ENCODE measurements around the gene MLXIP.

MLXIP gene

DNA sequence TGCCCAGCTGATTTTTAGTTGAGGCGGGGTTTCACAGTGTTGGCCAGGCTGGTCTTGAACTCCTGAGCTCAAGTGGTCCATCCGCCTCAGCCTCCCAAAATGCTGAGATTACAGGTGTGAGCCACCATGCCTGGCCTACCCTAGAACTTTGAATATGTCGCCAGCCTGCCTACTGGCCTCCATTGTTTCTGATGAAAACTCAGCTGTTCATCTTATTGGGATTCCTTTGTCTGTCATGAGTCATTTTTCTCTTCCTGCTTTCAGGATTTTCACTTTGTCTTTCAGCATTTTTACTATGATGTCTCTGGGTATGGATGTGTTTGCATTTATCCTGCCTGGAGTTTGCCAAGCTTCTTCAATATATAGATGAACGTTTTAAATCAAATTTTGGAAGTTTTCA is 116.8 kb downstream of the MLXIP start:
- TF ChIP-seq SIN3A (IDR thresholded peaks at IDR 0.05; ENCODE audit: borderline replicate concordance, insufficient read depth, low read length), result no peak
- TF ChIP-seq, protein P1, sequence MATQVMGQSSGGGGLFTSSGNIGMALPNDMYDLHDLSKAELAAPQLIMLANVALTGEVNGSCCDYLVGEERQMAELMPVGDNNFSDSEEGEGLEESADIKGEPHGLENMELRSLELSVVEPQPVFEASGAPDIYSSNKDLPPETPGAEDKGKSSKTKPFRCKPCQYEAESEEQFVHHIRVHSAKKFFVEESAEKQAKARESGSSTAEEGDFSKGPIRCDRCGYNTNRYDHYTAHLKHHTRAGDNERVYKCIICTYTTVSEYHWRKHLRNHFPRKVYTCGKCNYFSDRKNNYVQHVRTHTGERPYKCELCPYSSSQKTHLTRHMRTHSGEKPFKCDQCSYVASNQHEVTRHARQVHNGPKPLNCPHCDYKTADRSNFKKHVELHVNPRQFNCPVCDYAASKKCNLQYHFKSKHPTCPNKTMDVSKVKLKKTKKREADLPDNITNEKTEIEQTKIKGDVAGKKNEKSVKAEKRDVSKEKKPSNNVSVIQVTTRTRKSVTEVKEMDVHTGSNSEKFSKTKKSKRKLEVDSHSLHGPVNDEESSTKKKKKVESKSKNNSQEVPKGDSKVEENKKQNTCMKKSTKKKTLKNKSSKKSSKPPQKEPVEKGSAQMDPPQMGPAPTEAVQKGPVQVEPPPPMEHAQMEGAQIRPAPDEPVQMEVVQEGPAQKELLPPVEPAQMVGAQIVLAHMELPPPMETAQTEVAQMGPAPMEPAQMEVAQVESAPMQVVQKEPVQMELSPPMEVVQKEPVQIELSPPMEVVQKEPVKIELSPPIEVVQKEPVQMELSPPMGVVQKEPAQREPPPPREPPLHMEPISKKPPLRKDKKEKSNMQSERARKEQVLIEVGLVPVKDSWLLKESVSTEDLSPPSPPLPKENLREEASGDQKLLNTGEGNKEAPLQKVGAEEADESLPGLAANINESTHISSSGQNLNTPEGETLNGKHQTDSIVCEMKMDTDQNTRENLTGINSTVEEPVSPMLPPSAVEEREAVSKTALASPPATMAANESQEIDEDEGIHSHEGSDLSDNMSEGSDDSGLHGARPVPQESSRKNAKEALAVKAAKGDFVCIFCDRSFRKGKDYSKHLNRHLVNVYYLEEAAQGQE (IDR thresholded peaks at IDR 0.05; ENCODE audit: insufficient read depth in 1 of 2, low read depth in 2 of 2, low read length in 2 of 2), result no peak
- TF ChIP-seq TAF1 (IDR thresholded peaks at IDR 0.05; ENCODE audit: borderline replicate concordance, insufficient read depth, low read length), result no peak
- no peak for TF ChIP-seq POLR2AphosphoS5 (IDR thresholded peaks at IDR 0.05; ENCODE audit: low read depth, low read length)
- no peak for TF ChIP-seq FOXP2 (optimal IDR thresholded peaks at IDR 0.05; ENCODE audit: borderline replicate concordance, extremely low read depth, extremely low read length, insufficient read depth)

Data from PFSK-1 (cell line).